Measurements from ENCODE around the gene TMEM140. TPM values are rescaled to one million over a fixed set of nuclear protein-coding genes. Genes with fewer than 3 reads are reported as not detected.

The TMEM140 gene
- total and polyA plus RNA-seq, 8 donors: 2.7 to 14.3 (median 4.7) TPM

DNA sequence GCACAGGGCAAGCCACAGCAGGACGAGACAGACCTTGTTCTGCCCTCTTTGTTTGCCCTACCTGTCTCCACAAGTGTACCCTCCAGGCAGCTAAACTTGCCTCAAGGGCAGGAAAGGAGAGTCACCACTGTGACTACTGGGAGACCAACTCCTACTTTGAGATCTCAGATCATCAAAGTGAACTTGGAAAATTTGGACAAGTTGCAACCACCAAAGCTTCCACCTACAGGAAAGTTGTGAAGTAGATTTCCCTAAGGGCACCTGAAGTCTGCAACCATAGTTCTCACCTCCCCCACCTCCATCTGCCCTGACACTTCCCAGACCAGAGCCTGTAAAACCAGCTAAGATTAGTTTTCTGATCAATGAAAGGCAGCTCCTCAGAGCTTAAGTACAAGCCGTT is 66.0 kb downstream of the TMEM140 start:
- H3K27me3 ChIP-seq: no peaks in the 10 kb centered on the region
- H3K36me3 ChIP-seq: no peaks in the 10 kb centered on the region
- 41 to 50% methylated on average over 2 of the region's 2 CpGs for WGBS, 2 donors
- no peak for FAIRE-seq
- no peak overlapping the region for H3K27ac ChIP-seq
- H3K9me3 ChIP-seq: no peaks in the 10 kb centered on the region
- DNase-seq: no peak
- peaks cover 15 to 26% (median 24%) of the 10 kb centered on the region in 3 donors for H3K4me1 ChIP-seq
- no peak for ATAC-seq
- TF ChIP-seq, protein P1, sequence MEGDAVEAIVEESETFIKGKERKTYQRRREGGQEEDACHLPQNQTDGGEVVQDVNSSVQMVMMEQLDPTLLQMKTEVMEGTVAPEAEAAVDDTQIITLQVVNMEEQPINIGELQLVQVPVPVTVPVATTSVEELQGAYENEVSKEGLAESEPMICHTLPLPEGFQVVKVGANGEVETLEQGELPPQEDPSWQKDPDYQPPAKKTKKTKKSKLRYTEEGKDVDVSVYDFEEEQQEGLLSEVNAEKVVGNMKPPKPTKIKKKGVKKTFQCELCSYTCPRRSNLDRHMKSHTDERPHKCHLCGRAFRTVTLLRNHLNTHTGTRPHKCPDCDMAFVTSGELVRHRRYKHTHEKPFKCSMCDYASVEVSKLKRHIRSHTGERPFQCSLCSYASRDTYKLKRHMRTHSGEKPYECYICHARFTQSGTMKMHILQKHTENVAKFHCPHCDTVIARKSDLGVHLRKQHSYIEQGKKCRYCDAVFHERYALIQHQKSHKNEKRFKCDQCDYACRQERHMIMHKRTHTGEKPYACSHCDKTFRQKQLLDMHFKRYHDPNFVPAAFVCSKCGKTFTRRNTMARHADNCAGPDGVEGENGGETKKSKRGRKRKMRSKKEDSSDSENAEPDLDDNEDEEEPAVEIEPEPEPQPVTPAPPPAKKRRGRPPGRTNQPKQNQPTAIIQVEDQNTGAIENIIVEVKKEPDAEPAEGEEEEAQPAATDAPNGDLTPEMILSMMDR (IDR thresholded peaks at IDR 0.05): no peak
- no peak overlapping the region for H3K4me3 ChIP-seq
- intact Hi-C loops (cut with DNase I): no loop called here

DNA sequence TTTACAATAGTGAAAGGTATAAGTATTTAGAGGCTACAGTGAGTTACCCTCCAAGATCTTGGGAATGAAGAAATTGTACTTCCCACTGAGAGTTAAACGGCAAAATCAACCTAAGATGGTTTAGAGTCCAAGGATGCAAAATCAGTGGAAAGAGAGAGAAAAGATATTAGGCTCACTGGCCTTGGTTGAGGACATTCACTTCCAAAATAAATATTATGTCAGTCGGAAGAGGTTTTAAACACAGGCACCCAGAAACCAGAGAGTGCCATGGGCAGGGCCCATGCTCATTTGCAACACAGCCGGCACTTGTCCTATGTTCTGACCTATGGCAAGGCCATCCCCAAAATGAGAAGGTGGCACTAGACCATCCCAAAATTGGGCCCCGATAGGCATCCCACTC is 67.3 kb downstream of the TMEM140 start:
- H3K4me3 ChIP-seq: no peak overlapping the region
- TF ChIP-seq, protein P1 (IDR thresholded peaks at IDR 0.05): no peak
- no peak for DNase-seq
- FAIRE-seq: no peak
- H3K27me3 ChIP-seq: no peaks in the 10 kb centered on the region
- no peaks in the 10 kb centered on the region for H3K36me3 ChIP-seq
- H3K9me3 ChIP-seq: no peaks in the 10 kb centered on the region
- peaks cover 12 to 17% (median 13%) of the 10 kb centered on the region in 3 donors for H3K4me1 ChIP-seq
- intact Hi-C loops (cut with DNase I): no loop called here
- no peak overlapping the region for H3K27ac ChIP-seq
- 58 to 70% methylated on average over 4 of the region's 4 CpGs for WGBS, 2 donors
- ATAC-seq: no peak

DNA sequence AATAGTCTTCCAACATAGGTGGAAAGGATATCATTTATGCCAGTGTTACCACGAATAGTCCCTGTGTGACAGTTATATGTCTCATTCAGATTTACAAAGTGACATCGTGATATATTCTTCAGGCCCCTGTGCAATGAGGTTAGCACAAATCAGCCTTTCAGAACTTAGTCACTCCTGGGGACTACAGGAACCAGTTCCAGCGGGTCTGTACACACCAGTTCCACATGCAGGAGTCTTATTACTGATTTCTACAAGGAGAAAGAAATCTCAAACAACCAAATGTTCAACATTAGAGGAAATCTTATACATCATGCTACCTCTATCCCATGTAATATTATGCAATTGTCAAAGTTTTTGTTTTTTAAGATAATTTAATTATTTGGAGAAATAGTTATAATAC is 67.8 kb downstream of the TMEM140 start:
- no peak overlapping the region for H3K27ac ChIP-seq
- TF ChIP-seq, protein P1 (IDR thresholded peaks at IDR 0.05): no peak
- H3K36me3 ChIP-seq: no peaks in the 10 kb centered on the region
- 64 to 69% methylated on average over 3 of the region's 3 CpGs for WGBS, 2 donors
- intact Hi-C loops (cut with DNase I): no loop called here
- H3K27me3 ChIP-seq: no peaks in the 10 kb centered on the region
- no peak for DNase-seq
- no peak for ATAC-seq
- H3K4me3 ChIP-seq: no peak overlapping the region
- no peaks in the 10 kb centered on the region for H3K9me3 ChIP-seq
- FAIRE-seq: no peak
- H3K4me1 ChIP-seq: peaks cover 12 to 17% (median 13%) of the 10 kb centered on the region in 3 donors

Small RNA genes within 50 kb of the gene (microRNA-seq; reads per million reads assigned to microRNA genes)
- gene MIR6509: 1.2 reads per million in 2 donors

Other genes with a start within 250 kb of the TMEM140 start
- gene AGBL3, start 161.6 kb upstream of the TMEM140 start, total RNA-seq: 1 to 10 TPM in 5 of 6 donors, under 1 TPM in 1; 0.95 to 4.1 (median 2.7) TPM
- 1 to 10 TPM in 1 of 2 donors, under 1 TPM in 1; 0.91 to 4.4 TPM for gene AGBL3, start 161.6 kb upstream of the TMEM140 start, polyA plus RNA-seq
- 10 to 100 TPM; 13.9 to 29.0 (median 21.0) TPM for gene CYREN, start 22.6 kb downstream of the TMEM140 start, total RNA-seq
- gene CYREN, start 22.6 kb downstream of the TMEM140 start, polyA plus RNA-seq: 10 to 100 TPM; 25.2 to 28.2 TPM
- gene WDR91, start 63.5 kb downstream of the TMEM140 start, total RNA-seq: 10 to 100 TPM; 17.8 to 28.9 (median 23.0) TPM
- gene WDR91, start 63.5 kb downstream of the TMEM140 start, polyA plus RNA-seq: 10 to 100 TPM; 43.0 to 47.9 TPM
- gene STRA8, start 85.8 kb downstream of the TMEM140 start, total RNA-seq: not detected
- under 1 TPM in 1 of 2 donors, not detected in 1; 0.12 TPM for gene STRA8, start 85.8 kb downstream of the TMEM140 start, polyA plus RNA-seq